HL-60/S4 treated with phorbol 12-myristate 13-acetate at 8.2 ng/mL for 4 days and 3 days (cell line): ENCODE data around the gene RPLP1.

Experiments used
- in situ Hi-C: fragments of 300-500 bp; cut with MboI; formaldehyde crosslinking; loops from 2 replicates; pipeline ENCODE4 v1.15.0; 2022; ENCODE audit warnings: low sequenced_read_pairs

RPLP1 gene

GRCh38 chr15:69452692-69453521, at the start of gene RPLP1:
Gene RPLP1, plus strand, starts transcription at chr15:69452818. Its CDS starts 131 bp downstream, at chr15:69452949.
- in situ Hi-C loops = loop anchor here (25.0 kb wide), 1 partner anchor 1034 kb away; no protein-coding TSS in a partner anchor

GRCh38 chr15:69403594-69403993, 49.0 kb upstream of the RPLP1 start:
- in situ Hi-C loops = loop anchor here (5.0 kb wide), 1 partner anchor 336 kb away; no protein-coding TSS in a partner anchor

- in situ Hi-C loops = no loop called here
Measured at GRCh38 chr15:69405110-69405509, 47.5 kb upstream of the RPLP1 start.

GRCh38 chr15:69407719-69408400, 44.8 kb upstream of the RPLP1 start:
- in situ Hi-C loops = no loop called here

GRCh38 chr15:69408841-69409240, 43.8 kb upstream of the RPLP1 start:
- in situ Hi-C loops = no loop called here

- in situ Hi-C loops = no loop called here
Measured at GRCh38 chr15:69410248-69410874, 42.3 kb upstream of the RPLP1 start.

GRCh38 chr15:69412274-69412673, 40.3 kb upstream of the RPLP1 start:
- in situ Hi-C loops = no loop called here

GRCh38 chr15:69412701-69413100, 39.9 kb upstream of the RPLP1 start:
- in situ Hi-C loops = no loop called here

GRCh38 chr15:69413822-69414700, 38.6 kb upstream of the RPLP1 start, which contains the start of gene KIF23:
Gene KIF23, plus strand, starts transcription at chr15:69414349. Its CDS starts 117 bp downstream, at chr15:69414466.
- in situ Hi-C loops = no loop called here

- in situ Hi-C loops = no loop called here
Measured at GRCh38 chr15:69414701-69415167, 37.9 kb upstream of the RPLP1 start.

GRCh38 chr15:69415381-69415780, 37.2 kb upstream of the RPLP1 start:
- in situ Hi-C loops = no loop called here

- in situ Hi-C loops = no loop called here
Measured at GRCh38 chr15:69417581-69417980, 35.0 kb upstream of the RPLP1 start.

- in situ Hi-C loops = no loop called here
Measured at GRCh38 chr15:69421498-69421897, 31.1 kb upstream of the RPLP1 start.

GRCh38 chr15:69422336-69422895, 30.2 kb upstream of the RPLP1 start:
- in situ Hi-C loops = no loop called here

- in situ Hi-C loops = no loop called here
Measured at GRCh38 chr15:69424001-69424400, 28.6 kb upstream of the RPLP1 start.

- in situ Hi-C loops = no loop called here
Measured at GRCh38 chr15:69424748-69425413, 27.7 kb upstream of the RPLP1 start.

GRCh38 chr15:69433831-69434230, 18.8 kb upstream of the RPLP1 start:
- in situ Hi-C loops = no loop called here

- in situ Hi-C loops = no loop called here
Measured at GRCh38 chr15:69434238-69434637, 18.4 kb upstream of the RPLP1 start.

- in situ Hi-C loops = no loop called here
Measured at GRCh38 chr15:69434679-69435078, 17.9 kb upstream of the RPLP1 start.

GRCh38 chr15:69435985-69436384, 16.6 kb upstream of the RPLP1 start:
- in situ Hi-C loops = no loop called here
